Astrocyte (in vitro differentiated cells and primary cell): ENCODE measurements around the gene RBM17. TPM values are rescaled to one million over a fixed set of nuclear protein-coding genes. Genes with fewer than 3 reads are reported as not detected.

Source experiments
- DNase-seq: peaks from one replicate; pipeline ENCODE4 v3.0.0-alpha.2; 2010; ENCODE audit warnings: low read depth
- FAIRE-seq: peaks from 2 replicates; lab custom pipeline; 2011; peaks lifted over from hg19 to GRCh38; lab: Jason Lieb, UNC
- H2AFZ ChIP-seq: 2 replicates; pipeline ENCODE4 v1.6.0; 2012; ENCODE audit warnings: low read depth, low read length, inconsistent platforms
- H3K27ac ChIP-seq: 2 replicates; pipeline ENCODE4 v1.5.1; 2011; ENCODE audit warnings: low read depth, low read length, inconsistent platforms
- H3K27me3 ChIP-seq: 2 replicates; pipeline ENCODE4 v1.6.0; 2011; ENCODE audit warnings: low read length, inconsistent platforms; ENCODE audit not compliant: insufficient read depth
- H3K36me3 ChIP-seq: 2 replicates; pipeline ENCODE4 v1.5.1; 2011; ENCODE audit warnings: low read length, inconsistent platforms; ENCODE audit not compliant: insufficient read depth
- H3K4me1 ChIP-seq: 2 replicates; pipeline ENCODE4 v1.5.1; 2011; ENCODE audit warnings: low read length, inconsistent platforms; ENCODE audit not compliant: insufficient read depth
- H3K4me2 ChIP-seq: 2 replicates; pipeline ENCODE4 v1.6.0; 2012; ENCODE audit warnings: low read length, inconsistent platforms
- H3K4me3 ChIP-seq: 2 replicates; pipeline ENCODE4 v1.5.1; 2011; ENCODE audit warnings: low read depth, mild to moderate bottlenecking, low read length, inconsistent platforms; ENCODE audit not compliant: insufficient read depth
- H3K79me2 ChIP-seq: 2 replicates; pipeline ENCODE4 v1.6.0; 2012; ENCODE audit warnings: mild to moderate bottlenecking, low read length, inconsistent platforms; ENCODE audit not compliant: insufficient read depth
- H3K9ac ChIP-seq: 2 replicates; pipeline ENCODE4 v1.6.0; 2012; ENCODE audit warnings: mild to moderate bottlenecking, low read length, inconsistent platforms
- H3K9me3 ChIP-seq: 2 replicates; pipeline ENCODE4 v1.5.1; 2012; ENCODE audit warnings: low read depth, mild to moderate bottlenecking, low read length, inconsistent platforms; ENCODE audit not compliant: insufficient read depth
- H4K20me1 ChIP-seq: 2 replicates; pipeline ENCODE4 v1.6.0; 2012; ENCODE audit warnings: low read length, inconsistent platforms; ENCODE audit not compliant: insufficient read depth
- H3K27ac Mint-ChIP-seq: one replicate; pipeline ENCODE4 v1.8.0; 2021; ENCODE audit warnings: mild to moderate bottlenecking, mixed read lengths; ENCODE audit not compliant: unreplicated experiment
- H3K27me3 Mint-ChIP-seq: one replicate; pipeline ENCODE4 v1.8.0; 2021; ENCODE audit warnings: low read depth, mixed read lengths; ENCODE audit not compliant: unreplicated experiment
- H3K36me3 Mint-ChIP-seq: one replicate; pipeline ENCODE4 v1.8.0; 2021; ENCODE audit warnings: low read depth, mixed read lengths; ENCODE audit not compliant: unreplicated experiment
- H3K4me1 Mint-ChIP-seq: one replicate; pipeline ENCODE4 v1.8.0; 2021; ENCODE audit warnings: low read depth, mixed read lengths; ENCODE audit not compliant: unreplicated experiment
- H3K4me3 Mint-ChIP-seq: one replicate; pipeline ENCODE4 v1.8.0; 2021; ENCODE audit warnings: mild to moderate bottlenecking, moderate library complexity, mixed read lengths; ENCODE audit not compliant: unreplicated experiment
- H3K9me3 Mint-ChIP-seq: one replicate; pipeline ENCODE4 v1.8.0; 2021; ENCODE audit warnings: mild to moderate bottlenecking, mixed read lengths; ENCODE audit not compliant: unreplicated experiment
- CTCF ChIP-seq: IDR thresholded peaks from 2 replicates; pipeline ENCODE4 v1.5.1; 2011; ENCODE audit warnings: low read depth, mild to moderate bottlenecking, inconsistent platforms, low read length, moderate library complexity; ENCODE audit not compliant: insufficient read depth
- EZH2 ChIP-seq: IDR thresholded peaks from 2 replicates; pipeline ENCODE4 v1.6.1; 2012; ENCODE audit warnings: mild to moderate bottlenecking, low read length, inconsistent platforms; ENCODE audit not compliant: insufficient read depth
- total RNA-seq: library from RNA; stranded (reverse); gene quantifications from 2 replicates; pipeline ENCODE4 v1.2.1, GENCODE V29; 2021

The RBM17 gene
- total RNA-seq, 1 donor from 2014 or later = 71.3 TPM

GRCh38 chr10:6050801-6051445 lies 37.9 kb upstream of the RBM17 start:
- H3K4me2 ChIP-seq = peak overlapping the region; percentile 45
- H3K27ac ChIP-seq = no peak overlapping the region
- FAIRE-seq (no peak), DNase-seq (no peak)
- no peak for TF ChIP-seq CTCF
- TF ChIP-seq EZH2 = no peak
- H3K36me3 ChIP-seq = no peaks in the 10 kb centered on the region
- no peaks in the 10 kb centered on the region for H3K9me3 Mint-ChIP-seq
- H3K27me3 ChIP-seq = peaks cover 14% of the 10 kb centered on the region
- H3K79me2 ChIP-seq = no peaks in the 10 kb centered on the region
- no peaks in the 10 kb centered on the region for H3K36me3 Mint-ChIP-seq
- H3K27me3 Mint-ChIP-seq = peaks cover 44% of the 10 kb centered on the region
- H4K20me1 ChIP-seq = no peaks in the 10 kb centered on the region
- H3K4me3 Mint-ChIP-seq = no peak overlapping the region
- H3K4me3 ChIP-seq = no peak overlapping the region
- H3K27ac Mint-ChIP-seq = no peak overlapping the region
- H3K9me3 ChIP-seq = no peaks in the 10 kb centered on the region
- H3K4me1 ChIP-seq = no peaks in the 10 kb centered on the region
- no peak overlapping the region for H3K9ac ChIP-seq
- peaks cover 6% of the 10 kb centered on the region for H3K4me1 Mint-ChIP-seq
- H2AFZ ChIP-seq = peak overlapping the region; percentile 47

GRCh38 chr10:6052247-6053221 lies 36.3 kb upstream of the RBM17 start:
- Histone ChIP-seq H3K9me3 (no peaks in the 10 kb centered on the region), H3K36me3 (no peaks in the 10 kb centered on the region), H3K4me2 (no peak overlapping the region), H2AFZ (no peak overlapping the region), H3K9ac (no peak overlapping the region), H3K27me3 (peaks cover 9% of the 10 kb centered on the region), H3K4me3 (no peak overlapping the region), H3K79me2 (no peaks in the 10 kb centered on the region), H3K27ac (no peak overlapping the region), H3K4me1 (no peaks in the 10 kb centered on the region), H4K20me1 (no peaks in the 10 kb centered on the region)
- no peak overlapping the region for H3K4me3 Mint-ChIP-seq
- FAIRE-seq = no peak
- no peaks in the 10 kb centered on the region for H3K9me3 Mint-ChIP-seq
- H3K27ac Mint-ChIP-seq = no peak overlapping the region
- no peak for DNase-seq
- peaks cover 32% of the 10 kb centered on the region for H3K27me3 Mint-ChIP-seq
- peaks cover 6% of the 10 kb centered on the region for H3K4me1 Mint-ChIP-seq
- no peaks in the 10 kb centered on the region for H3K36me3 Mint-ChIP-seq
- TF ChIP-seq EZH2 = no peak
- no peak for TF ChIP-seq CTCF
